Renal cortex interstitium (tissue), 11 donors: Measurements from ENCODE around the gene FRYL. TPM values are rescaled to one million over a fixed set of nuclear protein-coding genes. Genes with fewer than 3 reads are reported as not detected.

Experiments used
- DNase-seq, 11 donors: peaks; one replicate each; pipeline ENCODE4 v3.0.0-alpha.2; 2013; ENCODE audit warnings: low read depth in 9 of 11, low spot score in 4 of 11; ENCODE audit errors: extremely low read depth in 1 of 11
- polyA plus RNA-seq, 3 donors: library from polyadenylated mRNA; unstranded; fragments of 120-200 nt; gene quantifications; one replicate each; pipeline ENCODE4 v1.2.1, GENCODE V29; 2013; ENCODE audit not compliant: insufficient read length in 3 of 3

The FRYL gene
- polyA plus RNA-seq, 3 donors = 40.7 to 47.3 (median 46.9) TPM

GRCh38 chr4:48546336-48546735 is 233.7 kb downstream of the FRYL start:
- peak in 9 of 11 donors; percentile 6 to 28 (median 18) for DNase-seq

GRCh38 chr4:48543796-48544195 is 236.3 kb downstream of the FRYL start:
- DNase-seq = peak in 1 of 11 donors; percentile 2

DNA sequence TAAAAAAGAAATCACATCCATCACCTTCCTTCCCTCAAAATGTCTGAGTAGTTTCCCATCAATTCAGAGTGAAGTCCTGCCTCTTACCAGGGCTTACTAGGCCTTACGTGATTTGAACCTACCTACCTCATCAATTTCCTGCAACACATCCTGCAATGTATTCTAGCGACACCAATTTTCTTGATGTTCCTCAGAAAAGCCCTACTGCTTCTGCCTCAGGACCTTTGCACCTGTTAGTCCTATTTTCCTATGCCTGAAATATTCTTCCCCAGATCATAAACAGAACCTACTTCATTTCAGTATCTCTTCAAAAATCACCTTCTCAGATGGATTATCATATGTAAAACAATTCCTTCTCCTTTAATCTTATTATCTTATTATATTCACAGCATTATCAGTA is 237.2 kb downstream of the FRYL start:
- DNase-seq = no peak

- DNase-seq = no peak
Observed at GRCh38 chr4:48539597-48539996, 240.5 kb downstream of the FRYL start.

- DNase-seq = no peak
Observed at GRCh38 chr4:48538358-48538757, 241.7 kb downstream of the FRYL start.

DNA sequence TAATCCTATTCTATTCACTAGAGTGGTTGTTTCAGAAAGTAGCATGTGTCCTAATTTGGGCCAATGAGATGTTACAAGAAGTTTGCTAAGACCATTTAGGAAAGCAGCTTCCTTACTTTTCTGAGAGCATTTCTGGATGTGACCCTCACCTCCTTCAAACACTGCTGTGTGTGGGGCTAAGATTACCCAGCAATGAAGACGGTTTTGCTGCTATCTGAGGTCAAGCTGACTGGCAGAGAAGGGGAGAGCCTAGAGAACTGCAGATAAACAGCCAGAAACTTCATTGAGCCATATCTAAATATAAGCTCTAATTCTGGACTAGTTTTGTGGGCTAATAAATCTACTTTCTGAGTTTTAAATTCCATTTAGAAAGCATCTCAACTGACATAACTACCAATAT is 253.7 kb downstream of the FRYL start:
- DNase-seq = no peak

GRCh38 chr4:48518143-48518542 is 261.9 kb downstream of the FRYL start:
- no peak for DNase-seq

GRCh38 chr4:48509543-48509942 is 270.5 kb downstream of the FRYL start:
- DNase-seq = no peak

DNA sequence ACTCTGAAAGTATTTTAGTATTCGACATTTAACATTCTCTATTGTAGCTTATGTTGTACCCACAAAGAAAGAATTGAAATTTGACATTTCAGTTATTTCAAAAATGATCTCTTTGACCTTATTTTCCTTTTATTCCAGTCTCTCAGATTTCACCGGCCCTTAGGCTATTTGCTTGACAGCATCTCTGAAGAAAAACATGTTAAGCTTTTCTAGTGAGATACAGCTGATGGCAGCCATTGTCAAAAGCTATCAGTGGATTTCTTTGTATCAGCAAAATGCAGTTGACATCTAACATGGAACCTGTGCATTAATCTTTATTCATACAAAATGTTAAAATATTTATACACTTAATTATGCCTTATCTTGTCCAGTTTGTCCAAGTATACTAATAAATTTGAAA is 273.4 kb downstream of the FRYL start:
- DNase-seq = no peak

DNA sequence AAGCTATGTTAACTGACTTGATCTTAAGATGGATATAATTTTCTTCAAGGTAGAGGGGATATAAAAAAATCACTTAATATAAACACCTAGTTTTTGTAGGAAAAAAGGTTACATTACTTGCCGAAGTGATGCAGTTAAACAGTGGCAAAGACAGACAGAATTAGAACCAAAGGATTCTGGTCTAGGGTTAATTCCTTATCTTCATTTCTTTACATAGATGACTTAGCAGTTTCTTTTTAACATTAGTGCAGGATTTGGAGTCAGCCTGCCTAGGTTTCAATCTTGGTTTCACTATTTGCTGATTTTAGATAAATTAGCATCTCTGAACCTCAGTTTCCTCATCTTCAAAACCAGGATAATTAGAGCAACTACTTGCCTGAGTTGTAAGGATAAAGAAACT is 275.7 kb downstream of the FRYL start:
- DNase-seq = no peak

- no peak for DNase-seq
Observed at GRCh38 chr4:48504026-48504330, 276.1 kb downstream of the FRYL start.

DNA sequence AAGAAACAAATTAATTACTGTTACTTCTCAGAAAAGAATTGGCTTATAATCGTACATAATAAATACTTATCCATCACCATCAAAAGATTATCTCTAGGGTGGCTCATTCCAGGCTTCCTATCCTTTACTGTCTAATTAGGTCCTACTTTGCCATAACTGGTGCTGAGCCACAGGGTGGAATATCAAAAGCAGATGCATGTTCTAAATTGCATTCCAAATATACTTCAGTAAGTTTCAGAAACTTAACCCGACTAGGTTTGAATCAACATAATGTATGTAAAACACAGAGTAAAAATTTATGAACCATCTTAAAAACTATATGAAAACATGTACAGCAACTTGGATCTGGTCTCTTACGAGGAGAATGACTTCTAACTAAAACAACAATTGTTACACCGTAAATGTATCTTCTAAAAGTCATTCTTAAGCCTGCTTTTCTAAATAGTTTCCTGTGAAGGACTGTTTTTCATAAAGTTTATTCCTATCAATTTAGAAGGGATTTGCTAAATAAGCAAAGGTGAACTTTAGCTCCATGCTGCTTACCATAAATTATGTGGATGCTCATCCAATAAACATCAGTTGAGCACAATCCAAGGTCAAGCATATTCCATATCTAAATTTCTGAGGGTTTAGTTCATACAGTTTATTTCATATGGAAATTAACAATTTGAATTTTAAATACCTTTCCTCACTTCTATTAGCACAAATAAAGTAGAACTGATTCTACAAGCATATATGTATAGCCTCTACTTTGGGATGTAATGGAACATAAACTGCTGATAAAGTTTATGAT is 276.6 kb downstream of the FRYL start:
- no peak for DNase-seq

- DNase-seq = no peak
Observed at GRCh38 chr4:48499551-48500066, 280.5 kb downstream of the FRYL start.

DNA sequence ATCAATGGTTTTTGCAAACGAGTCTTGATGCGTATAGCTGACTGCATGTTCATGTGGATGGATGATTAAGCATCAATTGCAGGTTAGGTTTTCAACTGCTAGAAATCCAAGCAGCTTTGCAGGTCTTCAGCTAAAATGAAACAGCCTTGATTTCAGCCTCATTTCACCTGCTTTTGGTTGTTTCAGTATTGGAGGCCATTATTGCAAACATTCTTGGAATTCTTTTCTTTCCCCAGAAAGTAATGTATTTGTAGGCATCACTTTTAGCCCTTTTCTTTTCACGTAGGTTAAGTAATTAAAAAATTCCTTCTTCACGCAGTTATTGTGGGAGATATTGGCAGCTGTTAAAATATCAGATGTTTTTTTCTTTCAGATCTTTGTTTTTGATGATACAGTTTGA is 281.2 kb downstream of the FRYL start:
- no peak for DNase-seq

GRCh38 chr4:48495941-48496340 is 284.1 kb downstream of the FRYL start:
- DNase-seq = no peak

DNA sequence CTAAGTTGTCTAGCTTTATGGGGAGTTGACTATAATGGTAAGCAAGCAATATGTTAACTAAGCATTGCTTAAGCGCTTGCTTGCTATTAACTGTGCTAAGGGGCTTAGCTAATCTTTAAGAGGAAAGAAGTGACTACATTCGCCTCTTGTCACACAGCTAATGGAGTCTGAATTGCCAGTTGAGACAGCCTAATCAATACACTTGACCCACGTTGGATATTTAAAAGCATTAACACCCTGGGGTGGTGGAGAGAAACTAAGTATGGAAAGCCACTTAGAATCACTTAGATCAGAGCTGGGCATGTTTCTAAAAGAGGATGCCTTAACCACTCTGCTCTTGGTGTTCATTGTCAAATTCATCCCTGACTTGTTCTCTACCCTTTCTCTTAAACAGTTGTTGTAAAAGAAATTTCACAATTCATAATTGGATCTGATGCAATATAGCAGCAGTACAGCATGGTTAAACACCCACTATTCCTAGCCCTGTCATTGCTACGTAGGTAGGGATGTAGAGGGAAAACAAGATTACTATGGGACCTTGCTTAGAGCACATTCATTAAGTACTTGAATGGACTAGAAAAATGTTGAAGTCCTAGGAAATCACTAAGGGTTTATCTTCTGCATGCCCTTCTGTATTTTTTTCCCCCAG is 286.5 kb downstream of the FRYL start:
- DNase-seq = no peak

DNA sequence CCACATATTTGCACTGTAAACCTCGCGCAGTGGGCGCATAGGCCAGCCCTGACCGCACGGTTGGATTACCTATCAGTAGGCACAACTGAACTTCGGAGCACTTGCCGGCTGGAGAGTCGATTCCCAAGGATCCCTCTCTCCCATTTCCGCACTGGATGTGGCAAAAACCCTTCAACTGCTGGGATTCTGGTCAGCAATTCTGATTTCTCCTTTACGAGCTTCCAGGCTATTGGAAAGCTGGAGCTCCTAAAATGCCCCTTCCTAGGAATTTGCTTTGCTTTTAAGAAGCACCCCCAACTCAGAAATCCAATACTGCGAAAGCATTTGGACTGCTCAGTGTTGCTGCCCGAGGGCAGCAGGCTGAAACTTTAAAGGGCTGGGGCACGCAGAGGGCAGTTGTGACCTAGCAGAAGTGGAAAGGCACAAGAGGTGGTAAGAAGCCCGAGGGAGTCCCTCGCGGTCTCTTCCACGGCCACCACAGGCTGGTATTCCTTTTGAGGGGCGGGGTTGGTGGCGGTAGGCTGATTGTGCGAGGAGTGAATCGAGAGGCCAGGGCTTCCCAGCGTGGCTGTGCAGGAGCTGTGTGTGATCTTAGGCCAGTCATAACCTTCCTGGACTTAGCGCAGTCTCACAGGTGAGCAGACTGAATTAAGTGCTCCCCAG is 288.4 kb downstream of the FRYL start:
- no peak for DNase-seq

GRCh38 chr4:48490680-48491513 is 289.2 kb downstream of the FRYL start:
- DNase-seq = no peak

DNA sequence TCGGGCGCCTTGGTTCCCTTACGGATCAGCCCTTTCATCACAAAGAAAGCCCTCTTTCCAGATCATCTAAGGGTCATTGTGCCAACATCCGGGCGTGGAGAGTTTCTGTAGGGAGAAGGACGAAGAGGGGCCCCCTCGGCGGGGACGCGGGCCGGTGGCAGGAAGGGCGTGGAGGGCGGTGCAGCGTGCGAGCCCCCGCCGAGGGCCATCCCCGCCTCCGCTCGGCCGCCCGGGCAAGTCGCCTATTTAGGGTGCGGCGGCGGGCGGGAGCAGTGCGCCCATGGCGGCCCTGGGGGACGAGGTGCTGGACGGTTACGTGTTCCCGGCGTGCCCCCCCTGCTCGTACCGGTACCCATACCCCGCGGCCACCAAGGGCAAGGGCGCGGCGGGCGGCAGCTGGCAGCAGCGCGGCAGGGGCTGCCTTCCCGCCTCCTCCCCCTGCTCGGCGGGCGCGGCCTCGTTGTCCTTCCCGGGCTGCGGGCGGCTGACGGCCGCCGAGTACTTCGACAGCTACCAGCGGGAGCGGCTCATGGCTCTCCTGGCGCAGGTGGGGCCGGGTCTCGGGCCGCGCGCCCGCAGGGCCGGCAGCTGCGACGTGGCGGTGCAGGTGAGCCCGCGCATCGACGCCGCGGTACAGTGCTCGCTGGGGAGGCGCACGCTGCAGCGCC is 289.9 kb downstream of the FRYL start, which contains the start of gene ZAR1:
ZAR1 (plus strand) TSS at position 241 of the 668 bp plus-strand sequence; CDS start at position 281, 40 bp downstream.
- no peak for DNase-seq
